Gastrocnemius medialis (tissue), 4 donors: ENCODE measurements around the gene DPP10. TPM values are rescaled to one million over a fixed set of nuclear protein-coding genes. Genes with fewer than 3 reads are reported as not detected.
"Not testable (repeated sequence)": the region's sequence is repeated elsewhere in the genome, so short reads cannot be mapped to it uniquely, and the experiment has no call there.

ENCODE experiments used
- ATAC-seq, 2 donors: fragments of 150-250 bp; one replicate each; pipeline ENCODE4 v1.9.1; 2016
- DNase-seq, 2 donors: peaks; one replicate each; pipeline ENCODE4 v3.0.0-alpha.2; 2019
- H3K27ac ChIP-seq, 4 donors: fragments of 200-600 bp; sonication (generic); 1 replicate in 1 of 4; 2 replicates in 3 of 4; pipeline ENCODE4 v1.5.1; 2016 to 2018; ENCODE audit warnings: mild to moderate bottlenecking in 2 of 4, moderate library complexity in 1 of 4
- H3K27me3 ChIP-seq, 3 donors: fragments of 200-600 bp; sonication (generic) in 2 of 3; 1 replicate in 1 of 3; 2 replicates in 2 of 3; pipeline versions ENCODE4 v1.5.1 to v1.6.0; 2016 to 2019; ENCODE audit warnings: mild to moderate bottlenecking in 1 of 3, moderate library complexity in 1 of 3
- H3K36me3 ChIP-seq, 2 donors: fragments of 200-600 bp; sonication (generic) in 1 of 2; one replicate each; pipeline ENCODE4 v1.5.1; 2017 to 2018
- H3K4me1 ChIP-seq, 2 donors: fragments of 200-600 bp; sonication (generic) in 1 of 2; one replicate each; pipeline ENCODE4 v1.5.1; 2016 to 2017; ENCODE audit warnings: mild to moderate bottlenecking in 2 of 2
- H3K4me3 ChIP-seq, 4 donors: fragments of 200-600 bp; sonication (generic) in 3 of 4; 1 replicate in 1 of 4; 2 replicates in 3 of 4; pipeline ENCODE4 v1.5.1; 2016 to 2019; ENCODE audit warnings: mild to moderate bottlenecking in 2 of 4
- H3K9me3 ChIP-seq, 3 donors: fragments of 200-600 bp; sonication (generic) in 2 of 3; 1 replicate in 1 of 3; 2 replicates in 2 of 3; pipeline ENCODE4 v1.5.1; 2016 to 2019
- CTCF ChIP-seq, 5 experiments: fragments of 450-650 bp in 3 of 5; fragments of 200-600 bp in 2 of 5; sonication (generic) in 2 of 5; IDR thresholded peaks in 4 of 5; conservative IDR thresholded peaks in 1 of 5; 1 replicate in 4 of 5; 2 replicates in 1 of 5; pipeline ENCODE4 v1.5.1; 2016 to 2019; ENCODE audit warnings: antibody characterized with exemption in 5 of 5, mild to moderate bottlenecking in 3 of 5, moderate library complexity in 3 of 5
- POLR2A ChIP-seq, 2 donors: fragments of 450-650 bp; IDR thresholded peaks; one replicate each; pipeline ENCODE4 v1.6.1; 2017; ENCODE audit warnings: antibody characterized with exemption in 2 of 2, mild to moderate bottlenecking in 2 of 2, moderate library complexity in 2 of 2
- in situ Hi-C, 4 donors: fragments of 200-750 bp; cut with MboI; loops; one replicate each; pipeline versions ENCODE4 v1.15.0 to v1.8.0; 2017; ENCODE audit warnings: low sequenced_read_pairs in 4 of 4
- intact Hi-C: fragments of 100-400 bp; cut with DNase I; formaldehyde crosslinking; loops from one replicate; pipeline ENCODE4 v1.15.1; 2023; ENCODE audit warnings: low total_unique reads
- total RNA-seq, 4 donors: library from RNA; depleted of rRNA; stranded (reverse); fragments of >200 nt; gene quantifications; one replicate each; pipeline versions ENCODE4 v1.1.0 to v1.2.3, GENCODE V29; 2016

DPP10 gene
- total RNA-seq, result not detected

DNA sequence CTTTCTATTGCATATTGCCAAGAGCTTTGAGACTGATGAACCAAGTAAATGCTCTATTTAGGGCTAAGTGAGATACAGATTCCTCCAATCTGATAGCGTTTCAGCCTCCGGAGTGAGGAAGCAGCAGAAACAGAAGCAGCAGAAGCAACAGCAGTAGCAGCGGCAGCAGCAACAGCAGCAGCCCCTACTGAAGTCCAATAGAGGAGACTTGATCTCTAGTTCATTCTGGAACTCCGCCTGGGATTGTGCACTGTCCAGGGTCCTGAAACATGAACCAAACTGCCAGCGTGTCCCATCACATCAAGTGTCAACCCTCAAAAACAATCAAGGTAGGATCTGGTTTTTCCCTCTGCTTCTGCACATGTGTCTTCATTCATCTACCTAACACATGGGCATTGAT, at the start of gene DPP10:
Gene DPP10, plus strand, starts transcription at position 132 of the 400 bp plus-strand sequence.
- intact Hi-C loops, result no loop called here
- Histone ChIP-seq H3K27ac (no peak within 1 kb of the TSS), H3K4me1 (no peaks in the 10 kb centered on the region), H3K4me3 (no peak within 1 kb of the TSS), H3K27me3 (no peaks in the 10 kb centered on the region), H3K36me3 (no peaks in the 10 kb centered on the region), H3K9me3 (no peaks in the 10 kb centered on the region)
- ATAC-seq (no peak), DNase-seq (no peak)
- in situ Hi-C loops, result no loop called here
- TF ChIP-seq CTCF (IDR thresholded peaks at IDR 0.05 in 4 of 5, conservative IDR thresholded peaks at IDR 0.05 in 1 of 5) (no peak), POLR2A (IDR thresholded peaks at IDR 0.05) (no peak)

DNA sequence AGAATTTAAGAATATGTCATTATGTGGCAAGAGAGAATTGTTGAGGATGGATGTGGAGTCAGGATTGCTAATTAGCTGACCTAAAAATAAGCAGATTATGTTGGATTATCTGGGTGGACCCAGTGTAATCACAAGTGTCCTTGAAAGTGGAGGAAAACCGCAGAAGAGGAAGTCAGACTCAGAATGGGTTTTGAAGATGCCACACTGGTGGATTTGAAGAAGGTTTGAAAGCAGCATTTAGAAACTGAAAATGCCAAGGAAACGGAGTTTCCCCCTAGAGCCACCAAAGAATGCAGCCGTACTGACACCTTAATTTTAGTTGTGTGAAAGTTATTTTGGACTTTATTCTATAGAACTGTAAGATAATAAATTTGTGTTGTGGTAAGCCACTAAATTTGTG, 41.6 kb upstream of the DPP10 start:
- Histone ChIP-seq H3K36me3 (no peaks in the 10 kb centered on the region), H3K27me3 (no peaks in the 10 kb centered on the region), H3K27ac (no peak overlapping the region), H3K9me3 (no peaks in the 10 kb centered on the region), H3K4me1 (no peaks in the 10 kb centered on the region), H3K4me3 (no peak overlapping the region)
- in situ Hi-C loops (no loop called here), intact Hi-C loops (no loop called here)
- no peak for ATAC-seq
- no peak for TF ChIP-seq CTCF (IDR thresholded peaks at IDR 0.05 in 4 of 5, conservative IDR thresholded peaks at IDR 0.05 in 1 of 5)
- no peak for TF ChIP-seq POLR2A (IDR thresholded peaks at IDR 0.05)
- no peak for DNase-seq

DNA sequence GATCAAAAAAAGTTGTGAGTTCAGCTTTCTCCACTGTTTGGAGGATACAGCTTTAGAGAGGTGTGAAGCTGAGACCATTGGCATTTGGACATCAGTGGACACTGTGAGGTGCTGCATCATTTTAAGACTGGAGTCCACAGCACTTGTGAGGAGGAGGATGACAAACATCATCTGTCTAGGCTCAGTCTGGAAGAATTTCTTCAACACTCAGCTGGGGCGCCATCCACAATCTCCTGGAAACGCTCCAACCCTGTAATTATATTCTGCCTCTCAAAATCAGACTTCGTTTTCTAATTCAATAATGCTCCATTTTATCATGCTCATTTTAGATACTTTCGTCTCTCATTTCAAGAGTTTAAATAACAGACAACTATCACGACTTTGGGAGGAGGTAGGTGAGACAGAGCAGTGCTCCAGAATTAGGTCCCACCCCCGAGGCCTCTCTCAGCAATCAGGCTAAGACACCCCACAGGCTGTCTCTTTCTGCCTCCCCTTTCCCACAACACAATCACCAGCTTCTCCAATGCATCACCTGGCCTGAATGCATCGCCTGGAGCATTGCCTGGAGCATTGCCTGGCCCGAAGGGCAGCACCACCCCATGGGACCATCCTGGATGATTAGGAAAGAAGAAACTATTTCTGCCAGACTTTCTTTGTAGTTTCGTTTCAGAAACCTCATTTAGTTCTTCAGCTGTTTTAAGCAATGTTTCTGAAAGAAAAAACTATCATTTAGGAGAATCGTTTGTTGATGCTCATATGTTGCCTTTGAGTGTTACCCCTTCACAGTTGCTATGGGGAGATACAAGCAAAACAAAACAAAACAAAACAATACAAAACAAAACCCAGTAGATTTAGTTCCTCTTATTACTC, 37.0 kb upstream of the DPP10 start:
- H3K4me1 ChIP-seq, result no peaks in the 10 kb centered on the region
- in situ Hi-C loops, result no loop called here
- ATAC-seq (no peak), DNase-seq (no peak)
- H3K9me3 ChIP-seq, result no peaks in the 10 kb centered on the region
- intact Hi-C loops, result no loop called here
- H3K4me3 ChIP-seq, result no peak overlapping the region
- H3K36me3 ChIP-seq, result no peaks in the 10 kb centered on the region
- no peaks in the 10 kb centered on the region for H3K27me3 ChIP-seq
- no peak overlapping the region for H3K27ac ChIP-seq
- TF ChIP-seq CTCF (IDR thresholded peaks at IDR 0.05 in 4 of 5, conservative IDR thresholded peaks at IDR 0.05 in 1 of 5), result no peak
- TF ChIP-seq POLR2A (IDR thresholded peaks at IDR 0.05), result no peak

DNA sequence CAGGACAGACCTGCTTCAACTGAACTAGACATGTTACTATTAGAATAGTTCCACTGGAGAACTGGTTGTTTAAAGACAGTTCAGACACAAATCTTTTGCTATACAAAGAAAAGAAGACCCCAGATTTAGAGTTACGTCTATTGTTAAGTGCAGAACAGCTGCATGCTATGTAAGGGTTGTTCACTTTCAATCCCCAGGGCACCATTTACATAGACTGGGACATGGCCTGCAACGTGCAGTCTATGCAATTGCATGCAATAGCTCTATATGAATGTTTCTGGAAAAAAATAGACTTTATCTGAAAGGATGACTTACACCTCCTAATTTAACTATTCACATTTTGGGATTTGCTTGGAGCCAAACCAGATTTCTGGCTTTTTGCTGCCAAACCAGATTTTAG, 36.1 kb upstream of the DPP10 start:
- H3K27me3 ChIP-seq, result no peaks in the 10 kb centered on the region
- H3K27ac ChIP-seq, result no peak overlapping the region
- TF ChIP-seq POLR2A (IDR thresholded peaks at IDR 0.05) (no peak), CTCF (IDR thresholded peaks at IDR 0.05 in 4 of 5, conservative IDR thresholded peaks at IDR 0.05 in 1 of 5) (no peak)
- H3K4me3 ChIP-seq, result no peak overlapping the region
- in situ Hi-C loops (no loop called here), intact Hi-C loops (no loop called here)
- no peaks in the 10 kb centered on the region for H3K36me3 ChIP-seq
- no peaks in the 10 kb centered on the region for H3K9me3 ChIP-seq
- no peaks in the 10 kb centered on the region for H3K4me1 ChIP-seq
- DNase-seq, result no peak
- ATAC-seq, result no peak

DNA sequence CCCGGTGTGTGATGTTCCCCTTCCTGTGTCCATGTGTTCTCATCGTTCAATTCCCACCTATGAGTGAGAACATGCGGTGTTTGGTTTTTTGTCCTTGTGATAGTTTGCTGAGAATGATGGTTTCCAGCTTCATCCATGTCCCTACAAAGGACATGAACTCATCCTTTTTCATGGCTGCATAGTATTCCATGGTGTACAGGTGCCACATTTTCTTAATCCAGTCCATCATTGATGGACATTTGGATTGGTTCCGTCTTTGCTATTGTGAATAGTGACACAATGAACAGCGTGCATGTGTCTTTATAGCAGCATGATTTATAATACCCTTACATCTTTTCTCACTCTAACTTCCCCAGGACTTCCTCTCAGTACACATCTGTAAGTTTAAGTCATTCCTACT, 35.1 kb upstream of the DPP10 start:
- in situ Hi-C loops, intact Hi-C loops, H3K27me3 ChIP-seq, H3K9me3 ChIP-seq, DNase-seq, H3K27ac ChIP-seq, H3K4me3 ChIP-seq, ATAC-seq, H3K4me1 ChIP-seq, H3K36me3 ChIP-seq: not testable (repeated sequence)
